Measurements from ENCODE around the gene RABEP2. TPM values are rescaled to one million over a fixed set of nuclear protein-coding genes. Genes with fewer than 3 reads are reported as not detected.
A peak's percentile ranks its signal among the peaks of the same experiment; 100 is the strongest.

Gene RABEP2
- total and polyA plus RNA-seq, 9 of the 15 experiments (the other 6 are each of a cell fraction or from before 2014, with no cell fraction given): 0.15 to 13.4 (median 3.5) TPM

- TF ChIP-seq SNAPC5 (CRISPR knock-in tag; IDR thresholded peaks at IDR 0.05): no peak
- no peak for TF ChIP-seq ZNF764 (CRISPR knock-in tag; IDR thresholded peaks at IDR 0.05; ENCODE audit: low read depth)
- peak; percentile 53; the same call in 1 of the 2 replicates for TF ChIP-seq SOX6 (IDR thresholded peaks at IDR 0.05)
- no peak for TF ChIP-seq STAT5A (IDR thresholded peaks at IDR 0.05; ENCODE audit: borderline replicate concordance, low read length)
- TF ChIP-seq GTF2A2 (tag; IDR thresholded peaks at IDR 0.05): no peak
- TF ChIP-seq CEBPB (tag; IDR thresholded peaks at IDR 0.05): no peak
- TF ChIP-seq ADNP (tag; IDR thresholded peaks at IDR 0.05): no peak
- peak; percentile 29; the same call in 1 of the 2 replicates for TF ChIP-seq TEAD4 (IDR thresholded peaks at IDR 0.05; ENCODE audit: low read length)
- TF ChIP-seq TEAD4 (CRISPR knock-in tag; IDR thresholded peaks at IDR 0.05; ENCODE audit: borderline replicate concordance): no peak
- TF ChIP-seq ZNF24 (IDR thresholded peaks at IDR 0.05): peak; percentile 67; the same call in 1 of the 2 replicates
- no peak for TF ChIP-seq PHTF2 (CRISPR knock-in tag; IDR thresholded peaks at IDR 0.05)
- TF ChIP-seq ETV6 (IDR thresholded peaks at IDR 0.05; ENCODE audit: borderline replicate concordance in 1 of 2, low read depth in 2 of 2, low read length in 1 of 2): no peak
- no peak for TF ChIP-seq ETV6 (CRISPR knock-in tag; IDR thresholded peaks at IDR 0.05; ENCODE audit: borderline replicate concordance)
- no peak for TF ChIP-seq PCBP2 (IDR thresholded peaks at IDR 0.05; ENCODE audit: low read depth, low read length, poor library complexity, severe bottlenecking)
- no peak for TF ChIP-seq SRSF9 (IDR thresholded peaks at IDR 0.05; ENCODE audit: borderline replicate concordance, low read depth, low read length)
- TF ChIP-seq E2F4 (CRISPR knock-in tag; IDR thresholded peaks at IDR 0.05; ENCODE audit: low read depth): peak; percentile 78
- no peak for TF ChIP-seq CBX5 (IDR thresholded peaks at IDR 0.05; ENCODE audit: borderline replicate concordance, low read depth)
- 0 out of 2 replicates have a peak, but pooled peaks have one; percentile 9 for TF ChIP-seq BCOR (IDR thresholded peaks at IDR 0.05)
- TF ChIP-seq PHB2 (IDR thresholded peaks at IDR 0.05; ENCODE audit: low read depth): no peak
- peak; percentile 83 for TF ChIP-seq SMAD4 (CRISPR knock-in tag; conservative IDR thresholded peaks at IDR 0.05)
- TF ChIP-seq SIRT6 (IDR thresholded peaks at IDR 0.05; ENCODE audit: low read depth, low read length): no peak
- TF ChIP-seq, protein P1, sequence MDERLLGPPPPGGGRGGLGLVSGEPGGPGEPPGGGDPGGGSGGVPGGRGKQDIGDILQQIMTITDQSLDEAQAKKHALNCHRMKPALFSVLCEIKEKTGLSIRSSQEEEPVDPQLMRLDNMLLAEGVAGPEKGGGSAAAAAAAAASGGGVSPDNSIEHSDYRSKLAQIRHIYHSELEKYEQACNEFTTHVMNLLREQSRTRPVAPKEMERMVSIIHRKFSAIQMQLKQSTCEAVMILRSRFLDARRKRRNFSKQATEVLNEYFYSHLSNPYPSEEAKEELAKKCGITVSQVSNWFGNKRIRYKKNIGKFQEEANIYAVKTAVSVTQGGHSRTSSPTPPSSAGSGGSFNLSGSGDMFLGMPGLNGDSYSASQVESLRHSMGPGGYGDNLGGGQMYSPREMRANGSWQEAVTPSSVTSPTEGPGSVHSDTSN (CRISPR knock-in tag; IDR thresholded peaks at IDR 0.05; ENCODE audit: low read depth): no peak
- TF ChIP-seq, protein P1 (tag; conservative IDR thresholded peaks at IDR 0.05; ENCODE audit: low read depth): no peak
- no peak for TF ChIP-seq PYGO2 (tag; IDR thresholded peaks at IDR 0.05)
- no peak for TF ChIP-seq SMARCB1 (IDR thresholded peaks at IDR 0.05; ENCODE audit: insufficient read length, low read depth)
- TF ChIP-seq BHLHE40 (IDR thresholded peaks at IDR 0.05; ENCODE audit: low read length): peak; percentile 97
- TF ChIP-seq THRAP3 (IDR thresholded peaks at IDR 0.05; ENCODE audit: borderline replicate concordance): no peak
- TF ChIP-seq ZNF197 (CRISPR knock-in tag; IDR thresholded peaks at IDR 0.05; ENCODE audit: low read depth): no peak
- TF ChIP-seq MBD2 (IDR thresholded peaks at IDR 0.05; ENCODE audit: borderline replicate concordance, low read depth): peak; percentile 81
These were observed 49.6 kb upstream of the RABEP2 start, which contains the start of gene SPNS1 (continued) for GRCh38 chr16:28974437-28975157.
